PFSK-1 (cell line): Measurements from ENCODE around the gene FKBP5.

Experiments
- REST ChIP-seq, 2 experiments: IDR thresholded peaks; 2 replicates each; pipeline versions ENCODE4 v1.6.1 to v1.8.0; 2011 to 2012; ENCODE audit warnings: low read depth in 2 of 2, low read length in 2 of 2, control low read depth in 1 of 2, inconsistent platforms in 1 of 2, mild to moderate bottlenecking in 1 of 2, moderate library complexity in 1 of 2; ENCODE audit not compliant: insufficient read depth in 1 of 2
- SIN3A ChIP-seq: IDR thresholded peaks from 2 replicates; pipeline ENCODE4 v1.6.1; 2012; ENCODE audit warnings: mild to moderate bottlenecking, low read length, moderate library complexity, borderline replicate concordance; ENCODE audit not compliant: insufficient read depth

GRCh38 chr6:35724471-35724870 lies 35.8 kb upstream of the FKBP5 start:
- no peak for TF ChIP-seq REST (IDR thresholded peaks at IDR 0.05; ENCODE audit: insufficient read depth in 1 of 2, low read depth in 2 of 2, low read length in 2 of 2)
- no peak for TF ChIP-seq SIN3A
